Activated CD4-positive, alpha-beta memory T cell treated with anti-CD3 and anti-CD28 coated beads, Interleukin-2, amount 10 ng/mL, durations not matched to agents 7 days and 5 days (primary cell): Measurements from ENCODE around the gene ADAMTS3. TPM values are rescaled to one million over a fixed set of nuclear protein-coding genes. Genes with fewer than 3 reads are reported as not detected.

Source experiments
- CTCF ChIA-PET: fragments of 350-600 bp; sonication (Branson Sonifier 250); formaldehyde crosslinking; loops from one replicate; lab custom pipeline; 2021; ENCODE audit warnings: antibody characterized with exemption, inconsistent platforms; lab: Charles Lee
- POLR2A ChIA-PET: fragments of 350-600 bp; sonication (Branson Sonifier 250); formaldehyde crosslinking; loops from one replicate; lab custom pipeline; 2021; ENCODE audit warnings: antibody characterized with exemption; lab: Charles Lee
- DNase-seq: peaks from one replicate; pipeline ENCODE4 v3.0.0-alpha.2; 2020
- H3K27ac Mint-ChIP-seq: one replicate; pipeline ENCODE4 v1.8.0; 2021; ENCODE audit warnings: mild to moderate bottlenecking, mixed read lengths
- H3K27me3 Mint-ChIP-seq: one replicate; pipeline ENCODE4 v1.8.0; 2021; ENCODE audit warnings: mixed read lengths
- H3K36me3 Mint-ChIP-seq: one replicate; pipeline ENCODE4 v1.8.0; 2021; ENCODE audit warnings: low read depth, mixed read lengths
- H3K4me1 Mint-ChIP-seq: one replicate; pipeline ENCODE4 v1.8.0; 2021; ENCODE audit warnings: mixed read lengths
- H3K4me3 Mint-ChIP-seq: one replicate; pipeline ENCODE4 v1.8.0; 2021; ENCODE audit warnings: mild to moderate bottlenecking, mixed read lengths
- H3K9me3 Mint-ChIP-seq: one replicate; pipeline ENCODE4 v1.8.0; 2021; ENCODE audit warnings: mixed read lengths
- total RNA-seq, 2 experiments: library from RNA; stranded (reverse); gene quantifications; one replicate each; pipeline ENCODE4 v1.2.3, GENCODE V29; 2021

ADAMTS3 gene
- total RNA-seq, 2 experiments from 2014 or later: not detected

DNA sequence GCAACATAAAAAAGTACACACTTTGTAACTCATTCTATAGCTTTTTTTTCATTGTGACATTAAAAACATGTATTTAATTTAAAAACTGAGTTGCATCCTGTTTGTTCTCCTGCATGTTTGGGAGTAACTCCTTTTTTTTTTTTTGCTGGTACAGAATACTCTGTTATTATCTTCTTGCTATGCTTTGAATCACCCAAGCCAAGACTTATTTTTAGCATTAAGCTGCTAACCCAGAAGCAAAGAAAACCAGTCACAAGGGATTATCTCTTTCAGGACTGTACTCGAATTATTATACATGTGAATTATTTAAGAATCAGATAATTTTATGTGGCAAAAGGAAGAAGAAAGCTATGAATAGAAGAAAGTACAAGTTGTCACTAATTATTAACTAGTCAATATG is 194.9 kb downstream of the ADAMTS3 start:
- no peaks in the 10 kb centered on the region for H3K27me3 Mint-ChIP-seq
- no peaks in the 10 kb centered on the region for H3K36me3 Mint-ChIP-seq
- ChIA-PET POLR2A (no interaction called here), CTCF (no interaction called here)
- no peaks in the 10 kb centered on the region for H3K4me1 Mint-ChIP-seq
- no peak overlapping the region for H3K27ac Mint-ChIP-seq
- H3K9me3 Mint-ChIP-seq: no peaks in the 10 kb centered on the region
- no peak for DNase-seq
- H3K4me3 Mint-ChIP-seq: no peak overlapping the region

- DNase-seq: no peak
- CTCF ChIA-PET: no interaction called here
- Mint-ChIP-seq H3K4me3 (no peak overlapping the region), H3K9me3 (no peaks in the 10 kb centered on the region), H3K27ac (no peak overlapping the region), H3K4me1 (no peaks in the 10 kb centered on the region), H3K27me3 (no peaks in the 10 kb centered on the region), H3K36me3 (no peaks in the 10 kb centered on the region)
- POLR2A ChIA-PET: no interaction called here
Observed at GRCh38 chr4:72366601-72367000, 202.4 kb downstream of the ADAMTS3 start.

- Mint-ChIP-seq H3K36me3 (no peaks in the 10 kb centered on the region), H3K27ac (no peak overlapping the region), H3K4me3 (no peak overlapping the region), H3K27me3 (no peaks in the 10 kb centered on the region), H3K9me3 (no peaks in the 10 kb centered on the region), H3K4me1 (no peaks in the 10 kb centered on the region)
- POLR2A ChIA-PET: no interaction called here
- CTCF ChIA-PET: no interaction called here
- no peak for DNase-seq
Observed at GRCh38 chr4:72365981-72366380, 203.0 kb downstream of the ADAMTS3 start.

DNA sequence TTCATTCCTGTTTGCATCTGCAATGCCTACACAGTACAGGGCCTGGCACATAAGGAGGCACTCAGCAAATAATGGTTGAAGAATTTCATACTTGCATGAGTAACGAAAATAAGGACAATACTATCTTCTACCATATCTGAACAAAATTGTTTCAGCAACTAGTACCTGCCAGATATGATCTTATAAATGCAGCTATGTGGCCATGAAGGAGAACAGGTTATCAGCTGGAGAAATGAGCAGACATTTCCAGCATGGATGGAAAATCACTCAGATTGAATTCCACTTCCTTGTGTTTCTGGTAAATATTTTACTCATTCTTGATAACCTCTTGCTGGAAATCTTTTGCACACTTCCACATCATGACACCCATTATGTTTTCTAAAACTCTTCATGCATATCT is 204.0 kb downstream of the ADAMTS3 start:
- Mint-ChIP-seq H3K4me3 (no peak overlapping the region), H3K9me3 (no peaks in the 10 kb centered on the region), H3K27me3 (no peaks in the 10 kb centered on the region), H3K36me3 (no peaks in the 10 kb centered on the region), H3K27ac (no peak overlapping the region), H3K4me1 (no peaks in the 10 kb centered on the region)
- DNase-seq: no peak
- POLR2A ChIA-PET: no interaction called here
- CTCF ChIA-PET: no interaction called here

- no peaks in the 10 kb centered on the region for H3K4me1 Mint-ChIP-seq
- DNase-seq: no peak
- no peaks in the 10 kb centered on the region for H3K36me3 Mint-ChIP-seq
- CTCF ChIA-PET: no interaction called here
- H3K9me3 Mint-ChIP-seq: no peaks in the 10 kb centered on the region
- POLR2A ChIA-PET: no interaction called here
- H3K27me3 Mint-ChIP-seq: no peaks in the 10 kb centered on the region
- H3K27ac Mint-ChIP-seq: no peak overlapping the region
- no peak overlapping the region for H3K4me3 Mint-ChIP-seq
Observed at GRCh38 chr4:72360075-72360474, 208.9 kb downstream of the ADAMTS3 start.

DNA sequence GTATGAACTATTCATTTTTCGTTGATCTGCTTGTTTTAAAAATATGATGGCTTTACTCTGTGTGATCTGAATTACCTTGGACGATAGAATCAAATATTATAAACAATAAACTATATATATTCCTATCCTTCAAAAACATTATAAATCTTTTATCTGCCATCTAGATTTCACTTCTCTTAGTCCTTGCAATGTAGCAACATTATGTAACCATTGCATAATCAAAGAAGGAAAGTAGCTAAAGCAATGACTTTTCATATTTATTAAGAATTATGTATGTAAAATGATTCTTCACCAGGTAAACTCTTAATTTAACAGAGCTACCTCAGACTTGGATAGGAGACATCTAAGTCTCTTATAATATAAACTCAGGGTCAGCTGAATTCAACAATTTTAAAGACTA is 210.5 kb downstream of the ADAMTS3 start:
- DNase-seq: no peak
- ChIA-PET CTCF (no interaction called here), POLR2A (no interaction called here)
- Mint-ChIP-seq H3K27me3 (no peaks in the 10 kb centered on the region), H3K27ac (no peak overlapping the region), H3K4me3 (no peak overlapping the region), H3K4me1 (no peaks in the 10 kb centered on the region), H3K36me3 (no peaks in the 10 kb centered on the region), H3K9me3 (no peaks in the 10 kb centered on the region)

- Mint-ChIP-seq H3K27ac (no peak overlapping the region), H3K9me3 (no peaks in the 10 kb centered on the region), H3K4me1 (no peaks in the 10 kb centered on the region), H3K36me3 (no peaks in the 10 kb centered on the region), H3K27me3 (no peaks in the 10 kb centered on the region), H3K4me3 (no peak overlapping the region)
- POLR2A ChIA-PET: no interaction called here
- CTCF ChIA-PET: no interaction called here
- no peak for DNase-seq
Observed at GRCh38 chr4:72357908-72358307, 211.1 kb downstream of the ADAMTS3 start.

DNA sequence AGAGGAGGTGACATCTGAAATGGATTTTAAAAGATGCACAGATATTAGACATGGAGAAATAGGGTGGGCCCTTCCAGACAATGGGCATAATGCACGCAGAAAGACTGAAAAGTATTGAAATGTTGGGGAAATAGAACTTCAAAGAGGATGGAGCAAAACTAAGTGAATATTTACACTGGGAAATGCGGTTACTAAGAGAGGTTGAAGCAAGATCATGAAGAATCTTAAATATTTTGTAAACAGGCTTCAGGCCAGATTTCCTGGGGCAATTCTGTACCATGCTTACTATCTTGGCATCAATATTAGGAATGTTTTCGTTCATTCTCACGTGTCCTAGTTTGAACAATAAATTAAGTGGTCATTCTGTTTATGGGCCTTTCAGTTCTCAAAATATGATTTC is 216.3 kb downstream of the ADAMTS3 start:
- CTCF ChIA-PET: no interaction called here
- Mint-ChIP-seq H3K9me3 (no peaks in the 10 kb centered on the region), H3K4me1 (no peaks in the 10 kb centered on the region), H3K36me3 (no peaks in the 10 kb centered on the region), H3K4me3 (no peak overlapping the region), H3K27ac (no peak overlapping the region), H3K27me3 (no peaks in the 10 kb centered on the region)
- no peak for DNase-seq
- POLR2A ChIA-PET: no interaction called here

DNA sequence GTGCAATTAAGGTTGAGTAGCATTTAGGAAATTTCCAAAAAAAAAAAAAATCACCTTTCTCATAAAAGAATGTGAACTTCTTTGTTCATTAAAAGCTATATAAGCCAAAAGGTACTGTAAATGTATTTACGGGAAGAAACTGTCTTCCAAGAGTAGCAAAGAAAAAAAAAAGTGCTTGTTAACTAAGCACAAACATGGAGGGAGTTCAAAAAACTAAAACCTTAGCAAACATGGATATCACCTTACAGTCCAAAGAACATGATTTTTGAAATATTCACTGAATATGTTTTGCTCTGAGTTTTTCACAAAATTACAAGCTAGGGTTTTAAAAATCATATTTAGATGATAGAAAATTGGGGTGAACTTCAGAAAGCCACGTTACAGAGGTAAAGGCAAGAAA is 217.5 kb downstream of the ADAMTS3 start:
- CTCF ChIA-PET: no interaction called here
- H3K27me3 Mint-ChIP-seq: no peaks in the 10 kb centered on the region
- DNase-seq: no peak
- H3K9me3 Mint-ChIP-seq: no peaks in the 10 kb centered on the region
- H3K4me3 Mint-ChIP-seq: no peak overlapping the region
- POLR2A ChIA-PET: no interaction called here
- no peaks in the 10 kb centered on the region for H3K36me3 Mint-ChIP-seq
- no peak overlapping the region for H3K27ac Mint-ChIP-seq
- H3K4me1 Mint-ChIP-seq: no peaks in the 10 kb centered on the region

DNA sequence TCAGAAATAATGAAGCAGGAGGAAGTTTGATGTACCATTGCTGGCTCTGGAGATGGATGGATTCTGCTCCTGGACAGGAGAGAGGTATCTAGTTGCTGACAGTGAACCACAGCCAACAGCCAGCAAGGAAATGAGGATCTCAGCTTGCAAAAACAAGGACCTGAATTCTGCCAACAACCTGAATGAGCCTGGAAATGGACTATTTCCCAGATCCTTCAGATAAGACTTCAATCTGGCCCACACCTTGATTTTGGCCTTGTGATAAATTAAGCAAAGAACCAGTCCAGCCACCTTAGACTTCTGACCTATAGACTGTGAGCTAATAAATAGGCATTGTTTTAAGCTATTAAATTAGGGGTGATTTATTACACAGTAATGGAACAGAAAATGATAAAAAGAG is 220.3 kb downstream of the ADAMTS3 start:
- no peaks in the 10 kb centered on the region for H3K27me3 Mint-ChIP-seq
- no peaks in the 10 kb centered on the region for H3K4me1 Mint-ChIP-seq
- no peaks in the 10 kb centered on the region for H3K36me3 Mint-ChIP-seq
- H3K9me3 Mint-ChIP-seq: no peaks in the 10 kb centered on the region
- no peak overlapping the region for H3K4me3 Mint-ChIP-seq
- POLR2A ChIA-PET: no interaction called here
- CTCF ChIA-PET: no interaction called here
- H3K27ac Mint-ChIP-seq: no peak overlapping the region
- no peak for DNase-seq

GRCh38 chr4:72344418-72344817 is 224.6 kb downstream of the ADAMTS3 start:
- H3K4me1 Mint-ChIP-seq: no peaks in the 10 kb centered on the region
- no peaks in the 10 kb centered on the region for H3K27me3 Mint-ChIP-seq
- no peaks in the 10 kb centered on the region for H3K36me3 Mint-ChIP-seq
- ChIA-PET CTCF (no interaction called here), POLR2A (no interaction called here)
- H3K9me3 Mint-ChIP-seq: no peaks in the 10 kb centered on the region
- H3K27ac Mint-ChIP-seq: no peak overlapping the region
- no peak for DNase-seq
- no peak overlapping the region for H3K4me3 Mint-ChIP-seq

GRCh38 chr4:72341432-72341820 is 227.6 kb downstream of the ADAMTS3 start:
- Mint-ChIP-seq H3K27me3 (no peaks in the 10 kb centered on the region), H3K27ac (no peak overlapping the region), H3K36me3 (no peaks in the 10 kb centered on the region), H3K4me3 (no peak overlapping the region), H3K4me1 (no peaks in the 10 kb centered on the region), H3K9me3 (no peaks in the 10 kb centered on the region)
- DNase-seq: no peak
- CTCF ChIA-PET: interaction anchor here (1.0 kb wide), 1 partner anchor 15 kb away, joined by 4 read pairs; no protein-coding TSS in a partner anchor
- POLR2A ChIA-PET: no interaction called here

DNA sequence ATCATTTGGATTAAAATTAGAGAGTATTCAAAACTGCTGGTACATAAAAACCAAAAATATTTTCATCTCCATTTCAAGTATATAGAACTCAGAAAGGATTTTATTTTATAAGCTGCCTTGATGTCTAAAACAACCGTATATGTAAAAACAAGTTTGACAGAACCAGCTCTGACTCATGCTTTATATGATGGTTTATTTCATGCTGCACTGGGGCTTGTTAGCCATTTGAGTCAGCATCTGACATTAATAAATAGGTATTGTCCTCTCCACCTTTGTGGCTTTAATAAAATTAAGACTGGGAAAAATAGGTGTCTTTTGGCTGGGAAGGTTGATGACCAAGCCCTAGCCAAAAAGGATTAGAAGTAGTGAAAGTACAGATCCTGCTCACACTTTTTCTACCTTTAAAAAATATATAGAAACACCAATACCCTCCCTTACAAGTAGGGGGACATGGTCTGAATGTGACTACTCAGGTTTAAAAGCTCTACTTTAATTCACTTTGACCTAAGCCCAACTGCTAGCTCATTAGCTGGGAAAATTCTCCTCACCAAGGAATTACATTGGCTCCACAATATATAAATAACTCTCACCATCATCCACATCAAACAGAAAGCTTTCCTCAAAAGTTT is 228.1 kb downstream of the ADAMTS3 start:
- POLR2A ChIA-PET: no interaction called here
- DNase-seq: no peak
- Mint-ChIP-seq H3K27me3 (no peaks in the 10 kb centered on the region), H3K36me3 (no peaks in the 10 kb centered on the region), H3K9me3 (no peaks in the 10 kb centered on the region), H3K4me3 (no peak overlapping the region), H3K27ac (no peak overlapping the region), H3K4me1 (no peaks in the 10 kb centered on the region)
- CTCF ChIA-PET: interaction anchor here (1.0 kb wide), 1 partner anchor 14 kb away, joined by 4 read pairs; no protein-coding TSS in a partner anchor

DNA sequence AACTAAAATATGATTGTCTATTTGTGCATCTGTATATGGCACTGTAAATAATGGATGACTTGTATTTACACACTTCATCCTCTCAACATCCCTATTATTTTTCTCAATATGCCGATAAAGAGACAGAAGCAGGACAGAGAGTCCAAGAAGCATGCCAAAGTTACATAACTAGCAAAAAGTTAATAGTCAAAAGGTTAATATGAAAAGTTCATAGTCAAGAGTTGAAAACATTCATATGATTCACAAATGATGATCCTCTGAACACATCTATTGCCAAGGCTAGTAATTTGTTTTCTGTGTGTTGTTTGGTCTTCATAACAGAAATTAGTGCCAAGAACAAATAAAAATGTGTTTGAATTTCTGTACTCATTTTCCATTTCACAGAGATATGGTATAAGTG is 231.0 kb downstream of the ADAMTS3 start:
- no peaks in the 10 kb centered on the region for H3K4me1 Mint-ChIP-seq
- H3K27me3 Mint-ChIP-seq: no peaks in the 10 kb centered on the region
- no peak for DNase-seq
- ChIA-PET CTCF (no interaction called here), POLR2A (no interaction called here)
- no peaks in the 10 kb centered on the region for H3K9me3 Mint-ChIP-seq
- H3K27ac Mint-ChIP-seq: no peak overlapping the region
- no peak overlapping the region for H3K4me3 Mint-ChIP-seq
- H3K36me3 Mint-ChIP-seq: no peaks in the 10 kb centered on the region
